HG02840 (cell line): ENCODE measurements around the gene GALNT14.

Experiments used
- ATAC-seq: cut with Tn5 transposase; IDR thresholded peaks from one replicate; pipeline ENCODE4 v1.9.1; 2021; ENCODE audit warnings: mild to moderate bottlenecking, moderate library complexity, moderate number of reproducible peaks; ENCODE audit not compliant: unreplicated experiment, low FRiP score

GALNT14 gene

GRCh38 chr2:30866974-30867373 lies 271.3 kb downstream of the GALNT14 start:
- ATAC-seq, result no peak

- no peak for ATAC-seq
Measured at GRCh38 chr2:30865892-30866681, 272.2 kb downstream of the GALNT14 start.

- ATAC-seq, result no peak
Measured at GRCh38 chr2:30865243-30865642, 273.0 kb downstream of the GALNT14 start.

GRCh38 chr2:30862054-30862651 lies 276.1 kb downstream of the GALNT14 start:
- no peak for ATAC-seq

GRCh38 chr2:30860726-30861125 lies 277.5 kb downstream of the GALNT14 start:
- no peak for ATAC-seq
